Transverse colon (tissue), 3 donors: Measurements from ENCODE around the gene ROBO1.

Experiments
- EP300 ChIP-seq: sonication (generic); formaldehyde crosslinking; IDR thresholded peaks from one replicate; pipeline ENCODE4 v1.6.1; 2017; ENCODE audit warnings: antibody characterized with exemption, low read depth
- POLR2A ChIP-seq: fragments of 450-650 bp; IDR thresholded peaks from one replicate; pipeline ENCODE4 v1.6.1; 2016; ENCODE audit warnings: antibody characterized with exemption, mild to moderate bottlenecking, moderate library complexity
- TF ChIP-seq, protein P1 (sequence below), 5 experiments: fragments of 200-600 bp in 3 of 5; fragments of 450-650 bp in 2 of 5; sonication (generic) in 3 of 5; IDR thresholded peaks; 1 replicate in 2 of 5; 2 replicates in 3 of 5; pipeline ENCODE4 v1.5.1; 2016 to 2017; ENCODE audit warnings: antibody characterized with exemption in 5 of 5, inconsistent platforms in 3 of 5, mild to moderate bottlenecking in 2 of 5, moderate library complexity in 1 of 5

DNA sequence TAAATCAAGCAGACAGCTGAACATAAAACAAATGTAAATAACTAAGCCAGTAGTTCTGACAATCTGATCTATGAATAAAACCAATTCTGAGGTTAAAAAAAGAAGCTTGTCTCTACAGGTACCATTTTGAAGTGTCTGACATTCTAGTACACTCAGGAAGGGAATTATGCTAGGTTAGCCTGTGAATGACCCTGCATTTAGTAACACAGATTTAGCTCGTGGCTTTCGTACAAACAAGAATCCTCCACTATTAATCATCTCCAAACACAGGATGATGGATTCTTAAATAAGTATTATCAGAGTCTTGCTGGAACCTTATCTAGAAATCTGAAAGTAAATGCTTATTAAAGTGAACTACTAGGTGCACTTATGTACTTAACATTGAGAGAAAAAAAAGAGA is 1120.1 kb downstream of the ROBO1 start:
- TF ChIP-seq, protein P1, sequence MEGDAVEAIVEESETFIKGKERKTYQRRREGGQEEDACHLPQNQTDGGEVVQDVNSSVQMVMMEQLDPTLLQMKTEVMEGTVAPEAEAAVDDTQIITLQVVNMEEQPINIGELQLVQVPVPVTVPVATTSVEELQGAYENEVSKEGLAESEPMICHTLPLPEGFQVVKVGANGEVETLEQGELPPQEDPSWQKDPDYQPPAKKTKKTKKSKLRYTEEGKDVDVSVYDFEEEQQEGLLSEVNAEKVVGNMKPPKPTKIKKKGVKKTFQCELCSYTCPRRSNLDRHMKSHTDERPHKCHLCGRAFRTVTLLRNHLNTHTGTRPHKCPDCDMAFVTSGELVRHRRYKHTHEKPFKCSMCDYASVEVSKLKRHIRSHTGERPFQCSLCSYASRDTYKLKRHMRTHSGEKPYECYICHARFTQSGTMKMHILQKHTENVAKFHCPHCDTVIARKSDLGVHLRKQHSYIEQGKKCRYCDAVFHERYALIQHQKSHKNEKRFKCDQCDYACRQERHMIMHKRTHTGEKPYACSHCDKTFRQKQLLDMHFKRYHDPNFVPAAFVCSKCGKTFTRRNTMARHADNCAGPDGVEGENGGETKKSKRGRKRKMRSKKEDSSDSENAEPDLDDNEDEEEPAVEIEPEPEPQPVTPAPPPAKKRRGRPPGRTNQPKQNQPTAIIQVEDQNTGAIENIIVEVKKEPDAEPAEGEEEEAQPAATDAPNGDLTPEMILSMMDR (IDR thresholded peaks at IDR 0.05), result no peak
- no peak for TF ChIP-seq POLR2A
- TF ChIP-seq EP300, result no peak
